Stimulated activated CD4-positive, alpha-beta T cell treated with anti-CD3 and anti-CD28 coated beads, Interleukin-1b, Interleukin-23, amount 100 ng/mL, for 1 hour (primary cell): Measurements from ENCODE around the gene HHAT.

Experiments
- DNase-seq, 2 donors: peaks; one replicate each; pipeline ENCODE4 v3.0.0-alpha.2; 2020; ENCODE audit warnings: low read depth in 2 of 2

HHAT gene

DNA sequence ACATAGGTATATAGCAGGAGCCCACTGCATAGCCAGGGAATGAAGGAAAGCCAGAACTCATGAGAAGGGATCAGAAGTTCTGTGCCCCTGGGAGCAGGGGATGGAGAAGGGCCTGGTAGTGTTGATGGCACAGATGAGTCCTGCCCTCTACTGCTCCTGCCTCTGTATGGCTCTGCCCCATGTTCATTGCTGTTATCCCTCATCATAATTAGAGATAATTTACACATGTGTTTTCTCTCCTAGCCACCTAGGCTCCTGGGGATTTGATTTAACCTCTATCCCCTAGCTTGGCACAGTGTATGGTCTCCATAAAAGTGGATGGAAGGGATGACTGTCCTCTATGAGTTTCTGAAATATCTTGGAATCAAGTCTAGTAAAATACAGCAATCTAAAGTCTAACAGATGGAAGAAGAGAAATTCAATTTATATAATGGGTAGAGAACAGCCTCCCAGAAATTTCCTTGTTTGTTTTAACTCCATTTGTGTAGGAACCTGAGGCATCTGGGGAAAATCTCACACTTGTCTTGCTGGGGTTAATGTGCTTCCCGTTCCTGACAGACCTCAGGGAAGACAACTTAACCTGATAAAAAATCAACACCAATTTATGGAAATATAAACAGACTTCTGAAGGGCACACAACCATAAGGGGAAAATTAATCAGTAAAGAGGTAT is 393.8 kb downstream of the HHAT start:
- no peak for DNase-seq

GRCh38 chr1:210723646-210724045 is 394.9 kb downstream of the HHAT start:
- DNase-seq, result no peak

DNA sequence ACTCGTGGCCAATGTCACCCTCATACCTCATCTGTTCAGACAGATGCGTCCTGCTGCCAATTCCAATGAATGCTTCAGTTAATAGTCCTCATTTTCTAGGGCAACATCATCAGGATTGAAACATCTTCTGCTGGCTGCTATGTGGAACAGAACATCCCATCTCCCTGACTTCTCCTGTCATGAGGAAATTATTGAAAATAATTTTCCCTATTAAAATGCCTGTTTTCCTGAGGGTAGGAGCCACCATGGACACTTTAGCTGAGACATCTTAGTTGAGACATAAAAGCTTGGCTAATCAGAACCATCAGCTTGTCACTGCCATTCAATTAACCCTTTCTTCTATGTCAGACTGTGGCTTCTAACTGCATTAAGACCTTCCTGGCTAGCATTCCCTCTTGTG is 396.1 kb downstream of the HHAT start:
- DNase-seq, result no peak
